PFSK-1 (cell line): Measurements from ENCODE around the gene TP63.

Source experiments
- POLR2AphosphoS5 ChIP-seq: IDR thresholded peaks from 2 replicates; pipeline ENCODE4 v1.6.1; 2012; ENCODE audit warnings: low read depth, mild to moderate bottlenecking, control low read depth, low read length, moderate library complexity
- REST ChIP-seq, 2 experiments: IDR thresholded peaks; 2 replicates each; pipeline versions ENCODE4 v1.6.1 to v1.8.0; 2011 to 2012; ENCODE audit warnings: low read depth in 2 of 2, low read length in 2 of 2, control low read depth in 1 of 2, inconsistent platforms in 1 of 2, mild to moderate bottlenecking in 1 of 2, moderate library complexity in 1 of 2; ENCODE audit not compliant: insufficient read depth in 1 of 2

GRCh38 chr3:189677667-189678066, 46.5 kb downstream of the TP63 start:
- TF ChIP-seq POLR2AphosphoS5 (no peak), REST (IDR thresholded peaks at IDR 0.05; ENCODE audit: insufficient read depth in 1 of 2, low read depth in 2 of 2, low read length in 2 of 2) (no peak)
